Kidney epithelial cell (primary cell): ENCODE data around the gene NFAM1. TPM values are rescaled to one million over a fixed set of nuclear protein-coding genes. Genes with fewer than 3 reads are reported as not detected.

Experiments
- DNase-seq: peaks from one replicate; pipeline ENCODE4 v3.0.0-alpha.2; 2010; ENCODE audit warnings: low read depth
- H3K27me3 ChIP-seq: 2 replicates; pipeline ENCODE4 v1.6.0; 2011; ENCODE audit warnings: low read length; ENCODE audit not compliant: control insufficient read depth, insufficient read depth
- H3K36me3 ChIP-seq: 2 replicates; pipeline ENCODE4 v1.5.1; 2011; ENCODE audit warnings: low read length; ENCODE audit not compliant: control insufficient read depth, insufficient read depth
- H3K4me3 ChIP-seq: 2 replicates; pipeline ENCODE4 v1.5.1; 2011; ENCODE audit warnings: low read depth, mild to moderate bottlenecking, control low read depth, low read length
- CTCF ChIP-seq: IDR thresholded peaks from 2 replicates; pipeline ENCODE4 v1.5.1; 2011; ENCODE audit warnings: mild to moderate bottlenecking, moderate library complexity, low read length, control low read depth, inconsistent platforms; ENCODE audit not compliant: insufficient read depth, poor library complexity, severe bottlenecking
- total RNA-seq: library from RNA; depleted of rRNA; stranded (reverse); fragments of >200 nt; gene quantifications from 2 replicates; pipeline ENCODE4 v1.2.3, GENCODE V29; 2015

Gene NFAM1
- total RNA-seq, 1 donor from 2014 or later: under 0.01 TPM

GRCh38 chr22:42408810-42409529 is 23.2 kb downstream of the NFAM1 start:
- DNase-seq: no peak
- no peak overlapping the region for H3K4me3 ChIP-seq
- peaks cover 29% of the 10 kb centered on the region for H3K27me3 ChIP-seq
- no peak for TF ChIP-seq CTCF
- no peaks in the 10 kb centered on the region for H3K36me3 ChIP-seq

GRCh38 chr22:42408276-42408675 is 23.9 kb downstream of the NFAM1 start:
- no peaks in the 10 kb centered on the region for H3K36me3 ChIP-seq
- H3K4me3 ChIP-seq: no peak overlapping the region
- no peak for DNase-seq
- H3K27me3 ChIP-seq: peaks cover 33% of the 10 kb centered on the region
- no peak for TF ChIP-seq CTCF

DNA sequence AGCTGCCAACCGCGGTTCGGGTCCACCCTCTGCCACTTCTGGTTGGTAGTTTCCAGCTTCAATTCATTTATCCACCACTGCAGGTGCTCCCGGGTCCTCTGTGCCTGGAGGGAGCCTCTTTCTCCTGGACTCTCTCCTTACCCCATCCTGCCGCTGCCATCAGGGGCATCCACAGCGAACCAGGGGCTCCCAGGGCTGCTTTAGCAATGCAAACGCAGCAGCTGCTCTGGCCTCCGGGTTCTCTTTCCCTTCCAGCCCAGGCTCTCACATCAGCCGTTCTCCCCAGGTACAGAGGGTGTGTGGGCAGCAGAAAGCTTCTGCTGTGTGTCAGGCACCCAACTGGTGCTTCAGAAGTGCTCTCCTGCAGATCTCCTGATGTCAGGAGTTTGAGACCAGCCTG is 27.9 kb downstream of the NFAM1 start:
- Histone ChIP-seq H3K27me3 (peaks cover 49% of the 10 kb centered on the region), H3K4me3 (no peak overlapping the region), H3K36me3 (no peaks in the 10 kb centered on the region)
- no peak for TF ChIP-seq CTCF
- no peak for DNase-seq

- DNase-seq: no peak
- no peaks in the 10 kb centered on the region for H3K36me3 ChIP-seq
- no peak for TF ChIP-seq CTCF
- H3K27me3 ChIP-seq: peaks cover 49% of the 10 kb centered on the region
- H3K4me3 ChIP-seq: no peak overlapping the region
Measured at GRCh38 chr22:42401535-42402334, 30.5 kb downstream of the NFAM1 start.

DNA sequence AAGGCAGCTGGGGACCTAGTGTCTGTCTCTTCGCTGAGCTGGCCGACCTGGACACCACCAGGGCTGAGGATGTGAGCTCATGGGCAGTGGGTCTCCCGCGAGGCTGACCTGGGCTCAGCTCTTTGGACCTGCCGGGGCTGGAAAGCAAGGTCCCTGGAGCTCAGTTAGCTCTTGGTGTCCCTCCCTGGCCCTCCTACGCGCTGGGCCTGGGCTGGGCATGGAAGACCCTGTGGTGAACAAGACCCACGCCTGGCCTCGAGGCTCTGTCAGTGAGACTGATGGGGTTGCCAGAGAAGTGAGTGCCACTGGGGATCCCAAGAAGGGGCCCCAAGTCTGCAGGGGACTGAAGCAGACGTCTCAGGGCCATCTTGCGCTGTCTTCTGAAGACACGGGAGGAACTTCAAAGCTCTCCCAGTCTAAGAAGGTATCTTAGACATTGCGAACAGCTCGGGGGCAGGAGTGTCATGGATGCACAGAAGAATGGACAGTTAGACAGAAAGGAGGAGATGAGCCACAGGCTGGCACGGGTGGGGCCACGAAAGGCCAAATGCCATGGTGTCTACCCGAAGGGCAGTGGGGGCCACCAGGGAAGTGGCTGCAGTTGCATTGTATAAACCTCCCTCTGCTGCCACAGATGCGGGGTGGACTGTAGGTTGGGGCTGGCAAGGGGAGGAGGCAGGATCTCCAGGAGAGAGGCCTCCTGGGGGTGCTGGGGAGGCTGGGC is 31.2 kb downstream of the NFAM1 start:
- no peaks in the 10 kb centered on the region for H3K36me3 ChIP-seq
- TF ChIP-seq CTCF: no peak
- H3K4me3 ChIP-seq: no peak overlapping the region
- DNase-seq: no peak
- H3K27me3 ChIP-seq: peaks cover 47% of the 10 kb centered on the region
